SK-N-SH (cell line): ENCODE measurements around the gene TXN2. TPM values are rescaled to one million over a fixed set of nuclear protein-coding genes. Genes with fewer than 3 reads are reported as not detected.

Experiments used
- CTCF ChIA-PET: fragments of 300-600, 350-600 bp; formaldehyde crosslinking; extraction: SDS; loops from one replicate; lab custom pipeline; 2021; lab: Yijun Ruan, JAX
- POLR2A ChIA-PET: fragments of 350-600 bp; sonication (Branson Sonifier 250); formaldehyde crosslinking; extraction: SDS; loops from one replicate; lab custom pipeline; 2020; ENCODE audit warnings: antibody characterized with exemption, inconsistent platforms; lab: Yijun Ruan, JAX
- DNase-seq: peaks from one replicate; pipeline ENCODE4 v3.0.0; 2012
- H2AFZ ChIP-seq: fragments of 200-600 bp; sonication (generic); 2 replicates; pipeline ENCODE4 v1.8.1; 2016; ENCODE audit warnings: antibody characterized with exemption, mild to moderate bottlenecking, low read depth
- H3F3A ChIP-seq: fragments of 200-600 bp; sonication (generic); replicated peaks from 2 replicates; pipeline ENCODE3; 2016; ENCODE audit warnings: antibody characterized with exemption, mild to moderate bottlenecking; ENCODE audit not compliant: insufficient read depth
- H3K27ac ChIP-seq, 2 experiments: fragments of 200-500 bp in 1 of 2; fragments of 200-600 bp in 1 of 2; sonication (Bioruptor generic) in 1 of 2; sonication (generic), shearing (Covaris generic) in 1 of 2; 2 replicates each; pipeline versions ENCODE4 v1.5.1 to v1.6.1; 2014 to 2016; ENCODE audit warnings: low read depth in 2 of 2, inconsistent platforms in 1 of 2, low read length in 1 of 2, mild to moderate bottlenecking in 1 of 2, mixed read lengths in 1 of 2
- H3K27me3 ChIP-seq: fragments of 200-600 bp; sonication (generic), shearing (Covaris generic); 2 replicates; pipeline ENCODE4 v1.6.1; 2016; ENCODE audit warnings: mixed run types; ENCODE audit not compliant: insufficient read depth
- H3K36me3 ChIP-seq, 2 experiments: fragments of 200-500 bp in 1 of 2; fragments of 200-600 bp in 1 of 2; sonication (Bioruptor generic) in 1 of 2; sonication (generic) in 1 of 2; replicated peaks in 1 of 2; 2 replicates each; pipeline versions ENCODE3 to v1.5.1; 2014 to 2016; ENCODE audit warnings: low read length in 1 of 2, mild to moderate bottlenecking in 1 of 2; ENCODE audit not compliant: insufficient read depth in 2 of 2, control insufficient read depth in 1 of 2
- H3K4me1 ChIP-seq, 2 experiments: fragments of 200-500 bp in 1 of 2; fragments of 200-600 bp in 1 of 2; sonication (Bioruptor generic) in 1 of 2; sonication (generic), shearing (Covaris generic) in 1 of 2; 2 replicates each; pipeline versions ENCODE4 v1.5.1 to v1.6.1; 2014 to 2016; ENCODE audit warnings: low read depth in 1 of 2, low read length in 1 of 2, mixed run types in 1 of 2; ENCODE audit not compliant: insufficient read depth in 2 of 2, control insufficient read depth in 1 of 2
- H3K4me2 ChIP-seq: fragments of 200-600 bp; sonication (generic), shearing (Covaris generic); 2 replicates; pipeline ENCODE4 v1.6.1; 2017; ENCODE audit warnings: mixed run types
- H3K4me3 ChIP-seq, 2 experiments: fragments of 200-500 bp in 1 of 2; fragments of 200-600 bp in 1 of 2; sonication (Bioruptor generic) in 1 of 2; sonication (generic), shearing (Covaris generic) in 1 of 2; 2 replicates each; pipeline versions ENCODE4 v1.5.1 to v1.8.1; 2014 to 2016; ENCODE audit warnings: low read depth in 2 of 2, inconsistent platforms in 1 of 2, low read length in 1 of 2, mild to moderate bottlenecking in 1 of 2, mixed read lengths in 1 of 2, moderate library complexity in 1 of 2
- H3K79me2 ChIP-seq: fragments of 200-600 bp; sonication (generic); 2 replicates; pipeline ENCODE4 v1.8.1; 2017; ENCODE audit warnings: mild to moderate bottlenecking; ENCODE audit not compliant: insufficient read depth
- H3K9ac ChIP-seq: fragments of 200-600 bp; sonication (generic); 2 replicates; pipeline ENCODE4 v1.6.1; 2017; ENCODE audit warnings: mixed run types
- H3K9me2 ChIP-seq: fragments of 200-600 bp; sonication (generic); 2 replicates; pipeline ENCODE4 v1.6.1; 2017; ENCODE audit warnings: mixed run types
- H3K9me3 ChIP-seq: fragments of 200-600 bp; sonication (generic); 2 replicates; pipeline ENCODE4 v1.6.1; 2017; ENCODE audit warnings: mixed run types, mild to moderate bottlenecking, moderate library complexity
- H4K20me1 ChIP-seq: fragments of 200-600 bp; sonication (generic); 2 replicates; pipeline ENCODE4 v1.6.1; 2017; ENCODE audit warnings: mild to moderate bottlenecking, mixed run types; ENCODE audit not compliant: insufficient read depth
- EP300 ChIP-seq, 2 experiments: IDR thresholded peaks; 2 replicates each; pipeline versions ENCODE4 v1.4.0 to v1.6.1; 2012; ENCODE audit warnings: borderline replicate concordance in 1 of 2, low read depth in 1 of 2, low read length in 1 of 2
- JUND ChIP-seq: IDR thresholded peaks from 2 replicates; pipeline ENCODE4 v1.4.0; 2012
- MEF2A ChIP-seq: IDR thresholded peaks from 2 replicates; pipeline ENCODE4 v1.4.0; 2012; ENCODE audit warnings: low read depth, borderline replicate concordance
- MXI1 ChIP-seq: IDR thresholded peaks from 2 replicates; pipeline ENCODE4 v1.6.1; 2012; ENCODE audit warnings: mild to moderate bottlenecking, low read depth, low read length, improper control_type of control experiment
- NFIC ChIP-seq: IDR thresholded peaks from 2 replicates; pipeline ENCODE4 v1.4.0; 2012; ENCODE audit warnings: borderline replicate concordance
- RCOR1 ChIP-seq: fragments of 150-350 bp; IDR thresholded peaks from 2 replicates; pipeline ENCODE4 v1.6.1; 2017; ENCODE audit warnings: antibody characterized with exemption, low read length
- RFX5 ChIP-seq: IDR thresholded peaks from 2 replicates; pipeline ENCODE4 v1.6.1; 2012; ENCODE audit warnings: mild to moderate bottlenecking, improper control_type of control experiment, low read length
- TAF1 ChIP-seq: IDR thresholded peaks from 2 replicates; pipeline ENCODE4 v1.6.1; 2012; ENCODE audit warnings: low read depth, mild to moderate bottlenecking, low read length, moderate library complexity, borderline replicate concordance
- TCF12 ChIP-seq: IDR thresholded peaks from 2 replicates; pipeline ENCODE4 v1.4.0; 2012
- TEAD4 ChIP-seq: IDR thresholded peaks from 2 replicates; pipeline ENCODE4 v1.4.0; 2012; ENCODE audit warnings: mild to moderate bottlenecking, borderline replicate concordance; ENCODE audit not compliant: insufficient read depth
- YY1 ChIP-seq: IDR thresholded peaks from 2 replicates; pipeline ENCODE4 v1.4.0; 2012; ENCODE audit warnings: low read depth, mild to moderate bottlenecking
- WGBS: methylation state at CpG from one replicate; pipeline ENCODE4 v1.1.6; 2017; ENCODE audit warnings: low lambda C conversion rate; 5-methylcytosine and 5-hydroxymethylcytosine counted together
- polyA plus RNA-seq, 3 experiments: library from polyadenylated mRNA; depleted of rRNA; stranded (reverse); fragments of >200 nt; gene quantifications; 2 replicates each; pipeline ENCODE4 v1.2.3, GENCODE V29; 2012
- small RNA-seq, 7 experiments: library from RNA; depleted of rRNA; stranded (forward); fragments of <200 nt; gene quantifications; one replicate each; pipeline ENCODE3, GENCODE V24; 2012

TXN2 gene
- polyA plus RNA-seq, 1 of the 3 experiments (the other 2 are of a cell fraction): 251 TPM

DNA sequence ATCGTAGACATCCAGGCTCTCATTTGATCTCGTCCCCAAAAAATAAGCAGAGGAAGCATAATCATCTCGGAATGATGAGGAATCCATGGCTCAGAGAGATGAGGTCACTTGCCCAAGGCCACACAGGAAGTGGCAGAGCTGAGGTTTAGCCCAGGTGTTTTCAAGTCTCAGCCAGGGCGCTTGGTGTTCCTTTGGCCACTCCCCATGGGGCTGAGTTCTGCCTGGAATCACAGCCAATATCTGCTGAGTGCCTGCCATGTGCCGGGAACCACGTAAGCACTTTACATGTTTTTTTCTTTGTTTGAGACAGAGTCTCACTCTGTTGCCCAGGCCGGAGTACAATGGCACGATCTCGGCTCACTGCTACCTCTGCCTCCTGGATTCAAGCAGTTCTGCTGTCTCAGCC lies 64.2 kb downstream of the TXN2 start:
- no peaks in the 10 kb centered on the region for H3K36me3 ChIP-seq
- no peak overlapping the region for H3K4me2 ChIP-seq
- WGBS: 71% methylated on average over 9 of the region's 9 CpGs
- ChIA-PET CTCF (no interaction called here), POLR2A (no interaction called here)
- no peak overlapping the region for H3K4me3 ChIP-seq
- H3K79me2 ChIP-seq: no peaks in the 10 kb centered on the region
- no peak for DNase-seq
- H3F3A ChIP-seq: peaks cover 7% of the 10 kb centered on the region
- H3K9ac ChIP-seq: no peak overlapping the region
- H2AFZ ChIP-seq: peak overlapping the region; percentile 77; the same call in 1 of the 2 replicates
- no peaks in the 10 kb centered on the region for H4K20me1 ChIP-seq
- H3K4me1 ChIP-seq: no peaks in the 10 kb centered on the region
- no peak overlapping the region for H3K27ac ChIP-seq
- no peaks in the 10 kb centered on the region for H3K9me3 ChIP-seq
- TF ChIP-seq MEF2A: no peak
- TF ChIP-seq JUND: no peak
- no peak for TF ChIP-seq TEAD4
- no peak for TF ChIP-seq EP300 (IDR thresholded peaks at IDR 0.05; ENCODE audit: borderline replicate concordance in 1 of 2, low read depth in 1 of 2, low read length in 1 of 2)
- TF ChIP-seq TAF1: no peak
- TF ChIP-seq TCF12: no peak
- no peak for TF ChIP-seq RCOR1
- no peak for TF ChIP-seq NFIC
- no peak for TF ChIP-seq MXI1
- no peak for TF ChIP-seq RFX5
- TF ChIP-seq YY1: no peak
- no peaks in the 10 kb centered on the region for H3K9me2 ChIP-seq
- H3K27me3 ChIP-seq: no peaks in the 10 kb centered on the region

Small RNAs within 50 kb of the gene (small RNA-seq; reads per million reads assigned to genes)
- gene RF00019: 0 reads per million in 7 experiments

Other genes with a start within 250 kb of the TXN2 start
- gene APOL2, start 242.1 kb downstream of the TXN2 start, polyA plus RNA-seq (2012; rRNA removed): 8.3 and 9.4 TPM in 2 replicates
- gene APOL1, start 228.5 kb downstream of the TXN2 start, polyA plus RNA-seq (2012; rRNA removed): 0.42 and 0.56 TPM in 2 replicates
- gene MYH9, start 93.7 kb downstream of the TXN2 start, polyA plus RNA-seq (2012; rRNA removed): 202 and 303 TPM in 2 replicates
- 4.3 and 7.9 TPM in 2 replicates for gene FOXRED2, start 25.4 kb upstream of the TXN2 start, polyA plus RNA-seq (2012; rRNA removed)
- gene EIF3D, start 47.5 kb upstream of the TXN2 start, polyA plus RNA-seq (2012; rRNA removed): 423 and 498 TPM in 2 replicates
- 0.03 TPM in 1 of 2 replicates, not detected in the other for gene CACNG2, start 222.1 kb upstream of the TXN2 start, polyA plus RNA-seq (2012; rRNA removed)